ENCODE data around the gene SERINC5.
"Not testable (repeated sequence)": the region's sequence is repeated elsewhere in the genome, so short reads cannot be mapped to it uniquely, and the experiment has no call there.

SERINC5 gene

GRCh38 chr5:80185095-80185494, 70.8 kb downstream of the SERINC5 start:
- no peak for DNase-seq (ENCODE audit: low spot score)
- Histone ChIP-seq H3K27me3 (ENCODE audit: insufficient read depth, poor library complexity, severe bottlenecking) (no peaks in the 10 kb centered on the region), H3K36me3 (ENCODE audit: low read depth) (no peaks in the 10 kb centered on the region), H3K4me1 (ENCODE audit: insufficient read depth, poor library complexity, severe bottlenecking) (peaks cover 18% of the 10 kb centered on the region), H3K4me3 (ENCODE audit: severe bottlenecking) (no peak overlapping the region), H3K27ac (ENCODE audit: poor library complexity, severe bottlenecking) (no peak overlapping the region), H3K9me3 (ENCODE audit: severe bottlenecking) (no peaks in the 10 kb centered on the region)
- no peak for ATAC-seq (ENCODE audit: low read depth)
- no peak for TF ChIP-seq CTCF (IDR thresholded peaks at IDR 0.05; ENCODE audit: poor library complexity, severe bottlenecking)

- DNase-seq (ENCODE audit: low spot score) (no peak), ATAC-seq (ENCODE audit: low read depth) (no peak; the same call in 2 of the 3 replicates)
- Histone ChIP-seq H3K4me1 (ENCODE audit: insufficient read depth, poor library complexity, severe bottlenecking) (peaks cover 18% of the 10 kb centered on the region), H3K27me3 (ENCODE audit: insufficient read depth, poor library complexity, severe bottlenecking) (no peaks in the 10 kb centered on the region), H3K36me3 (ENCODE audit: low read depth) (no peaks in the 10 kb centered on the region), H3K27ac (ENCODE audit: poor library complexity, severe bottlenecking) (no peak overlapping the region), H3K9me3 (ENCODE audit: severe bottlenecking) (no peaks in the 10 kb centered on the region), H3K4me3 (ENCODE audit: severe bottlenecking) (no peak overlapping the region)
- TF ChIP-seq CTCF (IDR thresholded peaks at IDR 0.05; ENCODE audit: poor library complexity, severe bottlenecking), result no peak
Measured at GRCh38 chr5:80184235-80185023, 71.4 kb downstream of the SERINC5 start.

- not testable (repeated sequence) for H3K27me3 ChIP-seq (ENCODE audit: insufficient read depth, poor library complexity, severe bottlenecking); ATAC-seq (ENCODE audit: low read depth); H3K27ac ChIP-seq (ENCODE audit: poor library complexity, severe bottlenecking); H3K36me3 ChIP-seq (ENCODE audit: low read depth); H3K9me3 ChIP-seq (ENCODE audit: severe bottlenecking); DNase-seq (ENCODE audit: low spot score); H3K4me3 ChIP-seq (ENCODE audit: severe bottlenecking)
- peaks cover 18% of the 10 kb centered on the region for H3K4me1 ChIP-seq (ENCODE audit: insufficient read depth, poor library complexity, severe bottlenecking)
Measured at GRCh38 chr5:80183728-80184234, 72.1 kb downstream of the SERINC5 start.

- no peak for DNase-seq (ENCODE audit: low spot score)
Measured at GRCh38 chr5:80182809-80183580, 72.9 kb downstream of the SERINC5 start.

More at GRCh38 chr5:80182809-80183580, 72.9 kb downstream of the SERINC5 start:
- no peaks in the 10 kb centered on the region for H3K9me3 ChIP-seq (ENCODE audit: severe bottlenecking)
- peaks cover 18% of the 10 kb centered on the region for H3K4me1 ChIP-seq (ENCODE audit: insufficient read depth, poor library complexity, severe bottlenecking)
- H3K4me3 ChIP-seq (ENCODE audit: severe bottlenecking), result no peak overlapping the region
- no peak overlapping the region for H3K27ac ChIP-seq (ENCODE audit: poor library complexity, severe bottlenecking)
- no peak for TF ChIP-seq CTCF (IDR thresholded peaks at IDR 0.05; ENCODE audit: poor library complexity, severe bottlenecking)
- no peaks in the 10 kb centered on the region for H3K36me3 ChIP-seq (ENCODE audit: low read depth)
- ATAC-seq (ENCODE audit: low read depth), result no peak
- no peaks in the 10 kb centered on the region for H3K27me3 ChIP-seq (ENCODE audit: insufficient read depth, poor library complexity, severe bottlenecking)
